TTC549 (cell line): ENCODE results near the gene RBMS1.
"Not testable (repeated sequence)": the region's sequence is repeated elsewhere in the genome, so short reads cannot be mapped to it uniquely, and the experiment has no call there.

ENCODE experiments used
- FAIRE-seq: peaks from 2 replicates; lab custom pipeline; 2012; peaks lifted over from hg19 to GRCh38; lab: Jason Lieb, UNC

The RBMS1 gene

GRCh38 chr2:160380000-160380570 is 113.5 kb downstream of the RBMS1 start:
- no peak for FAIRE-seq

GRCh38 chr2:160379399-160379798 is 114.2 kb downstream of the RBMS1 start:
- no peak for FAIRE-seq

- no peak for FAIRE-seq
These were observed 116.2 kb downstream of the RBMS1 start for GRCh38 chr2:160377204-160377995.

GRCh38 chr2:160376576-160376975 is 117.0 kb downstream of the RBMS1 start:
- no peak for FAIRE-seq

GRCh38 chr2:160375802-160376469 is 117.7 kb downstream of the RBMS1 start:
- FAIRE-seq = no peak

GRCh38 chr2:160375037-160375436 is 118.6 kb downstream of the RBMS1 start:
- no peak for FAIRE-seq

GRCh38 chr2:160373666-160374065 is 119.9 kb downstream of the RBMS1 start:
- no peak for FAIRE-seq

- no peak for FAIRE-seq
These were observed 120.3 kb downstream of the RBMS1 start for GRCh38 chr2:160373263-160373662.

GRCh38 chr2:160372585-160372984 is 121.0 kb downstream of the RBMS1 start:
- no peak for FAIRE-seq

- FAIRE-seq = no peak
These were observed 121.6 kb downstream of the RBMS1 start for GRCh38 chr2:160372010-160372356.

GRCh38 chr2:160371251-160372009 is 122.2 kb downstream of the RBMS1 start:
- FAIRE-seq = no peak

- FAIRE-seq = no peak
These were observed 124.3 kb downstream of the RBMS1 start for GRCh38 chr2:160368988-160369930.

GRCh38 chr2:160367887-160368286 is 125.7 kb downstream of the RBMS1 start:
- FAIRE-seq = no peak

GRCh38 chr2:160367139-160367538 is 126.5 kb downstream of the RBMS1 start:
- FAIRE-seq = not testable (repeated sequence)

GRCh38 chr2:160366474-160366873 is 127.1 kb downstream of the RBMS1 start:
- FAIRE-seq = no peak

- FAIRE-seq = no peak
These were observed 127.8 kb downstream of the RBMS1 start for GRCh38 chr2:160365716-160366367.

- no peak for FAIRE-seq
These were observed 129.2 kb downstream of the RBMS1 start for GRCh38 chr2:160364364-160364763.

- FAIRE-seq = no peak
These were observed 129.6 kb downstream of the RBMS1 start for GRCh38 chr2:160363961-160364360.

- no peak for FAIRE-seq
These were observed 130.6 kb downstream of the RBMS1 start for GRCh38 chr2:160363055-160363454.

GRCh38 chr2:160362541-160362940 is 131.1 kb downstream of the RBMS1 start:
- FAIRE-seq = no peak

- no peak for FAIRE-seq
These were observed 131.6 kb downstream of the RBMS1 start for GRCh38 chr2:160362018-160362417.
